NCI-H2107 (cell line): ENCODE results near the gene MYO10.

Source experiments
- DNase-seq: peaks from one replicate; lab custom pipeline; 2025; lab: John Stamatoyannopoulos, UW

The MYO10 gene

GRCh38 chr5:16617274-16617968 is 318.7 kb downstream of the MYO10 start:
- DNase-seq = no peak

DNA sequence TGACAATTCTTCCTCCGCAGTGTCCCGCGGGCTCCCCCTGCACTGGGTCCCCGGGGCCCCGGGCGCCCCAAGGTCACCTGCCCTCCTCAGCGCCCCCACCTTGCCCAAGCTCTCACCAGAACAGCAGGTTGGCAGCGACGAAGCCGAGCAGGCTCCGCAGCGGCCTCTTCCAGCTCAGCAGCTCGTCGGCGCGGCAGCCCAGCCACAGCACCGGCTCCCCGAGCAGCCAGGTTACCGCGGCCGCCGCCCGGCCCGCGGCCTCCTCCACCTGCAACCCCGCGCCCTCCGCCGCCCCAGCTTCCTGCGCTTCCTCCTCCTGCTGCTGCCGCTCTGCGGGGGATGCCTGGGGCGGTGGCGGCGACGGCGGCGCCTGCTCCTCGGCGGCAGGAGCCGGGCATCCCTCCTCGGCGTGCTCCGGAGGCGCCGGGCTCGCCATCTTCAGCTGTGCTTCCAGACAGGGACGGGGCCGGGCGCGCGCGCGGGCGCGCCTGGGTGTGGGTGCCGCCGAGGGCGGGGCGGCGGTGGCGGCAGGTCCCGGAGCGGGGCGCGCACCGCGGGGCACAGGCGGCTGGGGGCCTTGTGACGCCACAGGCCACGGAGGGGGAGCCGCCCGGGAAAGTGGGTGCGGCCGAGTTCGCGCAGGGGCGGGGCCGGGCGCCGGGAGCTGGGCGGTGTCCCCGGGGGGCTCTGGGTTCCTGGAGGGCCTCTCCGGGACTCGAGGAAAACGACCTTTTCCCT is 319.4 kb downstream of the MYO10 start, which contains the start of gene RETREG1:
Gene RETREG1 (minus strand): TSS at position 462 of the 738 bp plus-strand sequence. CDS start 26 bp downstream, at position 436.
- no peak for DNase-seq

- no peak for DNase-seq
Observed at GRCh38 chr5:16615741-16616535, 320.1 kb downstream of the MYO10 start.

DNA sequence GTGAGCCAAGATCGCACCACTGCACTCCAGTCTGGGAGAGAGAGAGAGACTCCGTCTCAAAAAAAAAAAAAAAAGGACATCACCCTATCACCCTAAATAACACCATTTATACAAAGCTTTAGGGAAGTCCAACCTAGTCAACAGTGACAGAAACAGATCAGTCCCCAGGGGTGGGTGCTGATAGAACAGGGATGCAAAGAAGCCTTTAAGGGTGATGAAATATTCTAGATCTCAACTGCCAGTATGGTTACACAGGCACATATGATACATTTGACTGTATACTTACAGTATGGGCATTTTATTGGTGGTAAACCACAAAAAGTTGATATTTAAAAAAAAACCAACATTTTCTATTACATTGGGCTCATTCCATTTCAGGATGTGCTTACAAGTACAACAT is 324.1 kb downstream of the MYO10 start:
- no peak for DNase-seq
